ENCODE measurements around the gene SUSD1. TPM values are rescaled to one million over a fixed set of nuclear protein-coding genes. Genes with fewer than 3 reads are reported as not detected.

SUSD1 gene
- total and polyA plus RNA-seq, 2 donors (not counting 1 experiment from before 2014, with no cell fraction given) = 5.7 to 7.5 TPM

GRCh38 chr9:112097712-112098688 is 77.1 kb downstream of the SUSD1 start:
- Histone ChIP-seq H4K20me1 (ENCODE audit: control insufficient read depth, insufficient read depth, low read length, poor library complexity, severe bottlenecking) (no peaks in the 10 kb centered on the region), H3K27me3 (replicated peaks in 1 of 4; ENCODE audit: control extremely low read depth in 1 of 4, control insufficient read depth in 3 of 4, insufficient read depth in 4 of 4, low read length in 3 of 4) (no peaks in the 10 kb centered on the region), H3K9me3 (ENCODE audit: control extremely low read depth in 1 of 3, control insufficient read depth in 2 of 3, insufficient read depth in 1 of 3, low read length in 2 of 3) (no peaks in the 10 kb centered on the region), H3K4me1 (ENCODE audit: control insufficient read depth in 2 of 2, insufficient read depth in 2 of 2, low read length in 2 of 2) (peaks cover 10 to 13% of the 10 kb centered on the region in 2 donors), H3K27ac (ENCODE audit: low read length in 2 of 2) (no peak overlapping the region), H3K36me3 (replicated peaks in 1 of 2; ENCODE audit: control extremely low read depth in 1 of 2, control insufficient read depth in 1 of 2, extremely low read depth in 1 of 2, insufficient read depth in 2 of 2, low read length in 1 of 2) (peaks cover 0 to 2% of the 10 kb centered on the region in 2 experiments), H3K4me2 (replicated peaks; ENCODE audit: low read depth, low read length, poor library complexity, severe bottlenecking) (no peak overlapping the region), H2AFZ (ENCODE audit: insufficient read depth, low read depth, low read length, poor library complexity, severe bottlenecking) (peak overlapping the region; percentile 32), H3K79me2 (ENCODE audit: control insufficient read depth, insufficient read depth, low read length) (peaks cover 10% of the 10 kb centered on the region), H3K4me3 (ENCODE audit: control extremely low read depth in 1 of 5, extremely low read depth in 1 of 5, insufficient read depth in 1 of 5, low read depth in 2 of 5, low read length in 4 of 5) (no peak overlapping the region), H3K9ac (ENCODE audit: low read length) (no peak overlapping the region)
- DNase-seq (peak; percentile 86), ATAC-seq (ENCODE audit: low read depth) (peak; percentile 94)
- Mint-ChIP-seq H3K27me3 (no peaks in the 10 kb centered on the region), H3K27ac (peak overlapping the region; percentile 16), H3K9me3 (ENCODE audit: insufficient read depth) (no peaks in the 10 kb centered on the region), H3K4me1 (peaks cover 37% of the 10 kb centered on the region), H3K4me3 (no peak overlapping the region)
- CTCF ChIA-PET = interaction anchor here (0.6 to 12.0 kb wide), 42 partner anchors 8 to 805 kb away, joined by 3 to 143 read pairs (median 4); partner anchors contain the start of genes HSDL2 and PTBP3
- intact Hi-C loops (cut with micrococcal nuclease) = loop anchor here (1.0 to 10.0 kb wide), 2 partner anchors 236 to 617 kb away; partner anchors contain the start of gene INIP
- POLR2A ChIA-PET = interaction anchor here (0.6 to 1.1 kb wide), 3 partner anchors 34 to 235 kb away, joined by 4 to 9 read pairs (median 5); partner anchors contain the start of gene PTBP3
- TF ChIP-seq EZH2 (IDR thresholded peaks at IDR 0.05; ENCODE audit: borderline replicate concordance, insufficient read depth, low read depth, low read length, poor library complexity, severe bottlenecking) (no peak), CTCF (IDR thresholded peaks at IDR 0.05) (peak; percentile 94)
- WGBS (ENCODE audit: insufficient coverage) = 52% methylated on average over 5 of the region's 15 CpGs

Data from B cell (primary cell).